Measurements from ENCODE around the gene ROGDI. TPM values are rescaled to one million over a fixed set of nuclear protein-coding genes. Genes with fewer than 3 reads are reported as not detected.
A peak's percentile ranks its signal among the peaks of the same experiment; 100 is the strongest.

The ROGDI gene
- total RNA-seq, 1 donor = 15.9 TPM

- Histone ChIP-seq H3K4me1 (ENCODE audit: insufficient read depth, low read length) (peaks cover 20% of the 10 kb centered on the region), H3K27ac (ENCODE audit: low read depth, low read length) (no peak overlapping the region), H3K79me2 (ENCODE audit: insufficient read depth, low read length) (peaks cover 24% of the 10 kb centered on the region), H4K20me1 (ENCODE audit: insufficient read depth, low read length) (no peaks in the 10 kb centered on the region), H3K4me2 (ENCODE audit: insufficient read depth, low read length) (peak overlapping the region; percentile 99), H3K36me3 (ENCODE audit: insufficient read depth, low read length) (peaks cover 7% of the 10 kb centered on the region), H2AFZ (ENCODE audit: low read length) (peak overlapping the region; percentile 93), H3K27me3 (ENCODE audit: insufficient read depth, low read length) (no peaks in the 10 kb centered on the region), H3K9me3 (ENCODE audit: low read depth, low read length) (no peaks in the 10 kb centered on the region), H3K4me3 (ENCODE audit: insufficient read depth, low read length) (peak overlapping the region; percentile 78)
- TF ChIP-seq, protein P1, sequence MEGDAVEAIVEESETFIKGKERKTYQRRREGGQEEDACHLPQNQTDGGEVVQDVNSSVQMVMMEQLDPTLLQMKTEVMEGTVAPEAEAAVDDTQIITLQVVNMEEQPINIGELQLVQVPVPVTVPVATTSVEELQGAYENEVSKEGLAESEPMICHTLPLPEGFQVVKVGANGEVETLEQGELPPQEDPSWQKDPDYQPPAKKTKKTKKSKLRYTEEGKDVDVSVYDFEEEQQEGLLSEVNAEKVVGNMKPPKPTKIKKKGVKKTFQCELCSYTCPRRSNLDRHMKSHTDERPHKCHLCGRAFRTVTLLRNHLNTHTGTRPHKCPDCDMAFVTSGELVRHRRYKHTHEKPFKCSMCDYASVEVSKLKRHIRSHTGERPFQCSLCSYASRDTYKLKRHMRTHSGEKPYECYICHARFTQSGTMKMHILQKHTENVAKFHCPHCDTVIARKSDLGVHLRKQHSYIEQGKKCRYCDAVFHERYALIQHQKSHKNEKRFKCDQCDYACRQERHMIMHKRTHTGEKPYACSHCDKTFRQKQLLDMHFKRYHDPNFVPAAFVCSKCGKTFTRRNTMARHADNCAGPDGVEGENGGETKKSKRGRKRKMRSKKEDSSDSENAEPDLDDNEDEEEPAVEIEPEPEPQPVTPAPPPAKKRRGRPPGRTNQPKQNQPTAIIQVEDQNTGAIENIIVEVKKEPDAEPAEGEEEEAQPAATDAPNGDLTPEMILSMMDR (IDR thresholded peaks at IDR 0.05; ENCODE audit: extremely low read depth, low read depth, low read length) = no peak
- DNase-seq (ENCODE audit: insufficient read length, low spot score, missing footprints) = peak; percentile 34
Measured at GRCh38 chr16:4769306-4769638, 33.2 kb downstream of the ROGDI start.

DNA sequence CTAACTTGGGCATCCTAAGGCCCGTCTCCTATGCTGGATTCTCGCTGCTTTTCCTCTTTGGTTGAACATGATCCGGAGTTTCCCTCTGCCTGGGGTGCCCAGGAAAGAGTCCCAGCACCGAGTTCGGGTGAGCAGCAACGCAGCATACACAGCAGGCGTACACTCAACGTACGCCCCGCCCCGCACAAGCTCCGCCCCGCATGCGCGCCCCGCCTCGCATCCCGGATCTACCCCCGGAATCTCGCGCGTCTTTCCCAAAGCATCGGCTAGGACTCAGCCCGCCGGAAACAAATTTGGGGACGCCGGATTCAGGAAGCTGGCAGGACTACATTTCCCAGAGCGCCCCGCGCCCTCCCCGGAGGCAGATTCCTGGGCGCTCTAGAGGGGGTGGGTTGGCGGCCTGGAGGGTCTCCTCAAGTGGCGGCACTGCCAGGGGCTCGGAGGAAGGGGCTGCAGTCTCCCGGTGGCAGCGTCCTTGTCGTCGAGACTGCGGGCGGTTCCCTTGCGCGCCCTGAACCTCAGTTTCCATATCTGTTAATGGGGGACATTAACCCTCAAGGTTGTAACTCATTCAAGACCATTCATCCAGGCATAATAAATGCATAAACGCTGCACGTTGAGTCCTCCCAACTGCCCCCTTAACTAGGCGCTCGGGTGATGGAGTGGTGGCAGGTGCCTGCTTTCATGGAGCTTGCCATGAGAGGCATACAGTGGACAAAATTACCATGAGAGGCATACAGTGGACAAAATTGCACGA is 33.7 kb downstream of the ROGDI start:
- H3K79me2 ChIP-seq (ENCODE audit: insufficient read depth, low read length) = peaks cover 28% of the 10 kb centered on the region
- H3K4me3 ChIP-seq (ENCODE audit: insufficient read depth, low read length) = peak overlapping the region; percentile 78
- no peaks in the 10 kb centered on the region for H3K27me3 ChIP-seq (ENCODE audit: insufficient read depth, low read length)
- TF ChIP-seq, protein P1 (IDR thresholded peaks at IDR 0.05; ENCODE audit: extremely low read depth, low read depth, low read length) = no peak
- peaks cover 11% of the 10 kb centered on the region for H3K36me3 ChIP-seq (ENCODE audit: insufficient read depth, low read length)
- peak; percentile 99 for DNase-seq (ENCODE audit: insufficient read length, low spot score, missing footprints)
- peak overlapping the region; percentile 99 for H3K4me2 ChIP-seq (ENCODE audit: insufficient read depth, low read length)
- peaks cover 3% of the 10 kb centered on the region for H4K20me1 ChIP-seq (ENCODE audit: insufficient read depth, low read length)
- peak overlapping the region; percentile 89 for H3K27ac ChIP-seq (ENCODE audit: low read depth, low read length)
- H3K9me3 ChIP-seq (ENCODE audit: low read depth, low read length) = no peaks in the 10 kb centered on the region
- peak overlapping the region; percentile 97 for H2AFZ ChIP-seq (ENCODE audit: low read length)
- H3K4me1 ChIP-seq (ENCODE audit: insufficient read depth, low read length) = peaks cover 20% of the 10 kb centered on the region

- TF ChIP-seq, protein P1 (IDR thresholded peaks at IDR 0.05; ENCODE audit: extremely low read depth, low read depth, low read length) = no peak
- peak overlapping the region; percentile 89 for H3K27ac ChIP-seq (ENCODE audit: low read depth, low read length)
- H2AFZ ChIP-seq (ENCODE audit: low read length) = peak overlapping the region; percentile 97
- H3K79me2 ChIP-seq (ENCODE audit: insufficient read depth, low read length) = peaks cover 32% of the 10 kb centered on the region
- H3K36me3 ChIP-seq (ENCODE audit: insufficient read depth, low read length) = peaks cover 17% of the 10 kb centered on the region
- DNase-seq (ENCODE audit: insufficient read length, low spot score, missing footprints) = no peak
- peak overlapping the region; percentile 78 for H3K4me3 ChIP-seq (ENCODE audit: insufficient read depth, low read length)
- no peaks in the 10 kb centered on the region for H3K27me3 ChIP-seq (ENCODE audit: insufficient read depth, low read length)
- peaks cover 20% of the 10 kb centered on the region for H3K4me1 ChIP-seq (ENCODE audit: insufficient read depth, low read length)
- peaks cover 4% of the 10 kb centered on the region for H4K20me1 ChIP-seq (ENCODE audit: insufficient read depth, low read length)
- no peaks in the 10 kb centered on the region for H3K9me3 ChIP-seq (ENCODE audit: low read depth, low read length)
- peak overlapping the region; percentile 99 for H3K4me2 ChIP-seq (ENCODE audit: insufficient read depth, low read length)
Measured at GRCh38 chr16:4767872-4768548, 34.4 kb downstream of the ROGDI start.

Data from osteoblast (primary cell).